Measurements from ENCODE around the gene DUSP28. TPM values are rescaled to one million over a fixed set of nuclear protein-coding genes. Genes with fewer than 3 reads are reported as not detected.
"Not testable (repeated sequence)": the region's sequence is repeated elsewhere in the genome, so short reads cannot be mapped to it uniquely, and the experiment has no call there.

Gene DUSP28
- total RNA-seq, 2 experiments from 2014 or later, result 10.0 to 10.1 TPM

GRCh38 chr2:240558236-240558761 lies 1.9 kb upstream of the DUSP28 start:
- peaks cover 53% of the 10 kb centered on the region for H3K4me1 Mint-ChIP-seq
- no peaks in the 10 kb centered on the region for H3K9me3 Mint-ChIP-seq (ENCODE audit: low read depth)
- DNase-seq (no peak), ATAC-seq (no peak)
- CTCF ChIA-PET, result interaction anchor here (0.8 to 2.0 kb wide), 4 partner anchors 9 to 185 kb away, joined by 3 to 13 read pairs (median 4); partner anchors contain the start of gene CAPN10
- H3K36me3 Mint-ChIP-seq, result peaks cover 29% of the 10 kb centered on the region
- H3K27ac Mint-ChIP-seq, result peak overlapping the region; percentile 57
- no peaks in the 10 kb centered on the region for H3K27me3 Mint-ChIP-seq
- peak overlapping the region; percentile 71 for H3K4me3 Mint-ChIP-seq

GRCh38 chr2:240559286-240559685 lies 871 bp upstream of the DUSP28 start:
- Mint-ChIP-seq H3K9me3 (ENCODE audit: low read depth) (no peaks in the 10 kb centered on the region), H3K4me3 (peak overlapping the region; percentile 71), H3K27ac (peak overlapping the region; percentile 57), H3K36me3 (peaks cover 36% of the 10 kb centered on the region), H3K4me1 (peaks cover 63% of the 10 kb centered on the region), H3K27me3 (no peaks in the 10 kb centered on the region)
- peak; percentile 41 for DNase-seq
- CTCF ChIA-PET, result interaction anchor here (1.7 kb wide), 1 partner anchor 45 kb away, joined by 6 read pairs; no protein-coding TSS in a partner anchor
- no peak for ATAC-seq

GRCh38 chr2:240560480-240561324 lies 545 bp downstream of the DUSP28 start:
- Mint-ChIP-seq H3K4me1 (peaks cover 77% of the 10 kb centered on the region), H3K27me3 (no peaks in the 10 kb centered on the region), H3K4me3 (peak overlapping the region; percentile 85), H3K9me3 (ENCODE audit: low read depth) (no peaks in the 10 kb centered on the region), H3K36me3 (peaks cover 45% of the 10 kb centered on the region), H3K27ac (peak overlapping the region; percentile 82)
- CTCF ChIA-PET, result interaction anchor here (1.0 to 2.8 kb wide), 8 partner anchors 11 to 144 kb away, joined by 3 to 18 read pairs (median 6); partner anchors contain the start of gene CAPN10
- peak; percentile 100 for DNase-seq
- ATAC-seq, result peak; percentile 63

- Mint-ChIP-seq H3K4me1 (peaks cover 79% of the 10 kb centered on the region), H3K9me3 (ENCODE audit: low read depth) (no peaks in the 10 kb centered on the region), H3K27me3 (no peaks in the 10 kb centered on the region), H3K36me3 (peaks cover 45% of the 10 kb centered on the region), H3K4me3 (peak overlapping the region; percentile 85), H3K27ac (peak overlapping the region; percentile 80)
- ATAC-seq, result peak; percentile 1
- peak; percentile 57 for DNase-seq
- CTCF ChIA-PET, result interaction anchor here (1.0 to 2.8 kb wide), 8 partner anchors 10 to 143 kb away, joined by 3 to 18 read pairs (median 6); partner anchors contain the start of gene CAPN10
Observed at GRCh38 chr2:240561325-240561971, 1.3 kb downstream of the DUSP28 start.

GRCh38 chr2:240563231-240563630 lies 3.1 kb downstream of the DUSP28 start:
- CTCF ChIA-PET, result interaction anchor here (4.8 to 8.2 kb wide), 2 partner anchors 16 to 24 kb away, joined by 82 to 99 read pairs; partner anchors contain the start of gene CAPN10
- H3K9me3 Mint-ChIP-seq (ENCODE audit: low read depth); H3K27ac Mint-ChIP-seq; H3K27me3 Mint-ChIP-seq; ATAC-seq: not testable (repeated sequence)
- Mint-ChIP-seq H3K4me1 (peaks cover 74% of the 10 kb centered on the region), H3K36me3 (peaks cover 43% of the 10 kb centered on the region), H3K4me3 (peak overlapping the region; percentile 27)
- DNase-seq, result peak; percentile 38

GRCh38 chr2:240563951-240564560 lies 3.9 kb downstream of the DUSP28 start:
- ATAC-seq (no peak), DNase-seq (peak; percentile 40)
- H3K4me1 Mint-ChIP-seq, result peaks cover 66% of the 10 kb centered on the region
- no peaks in the 10 kb centered on the region for H3K27me3 Mint-ChIP-seq
- peak overlapping the region; percentile 97 for H3K27ac Mint-ChIP-seq
- no peaks in the 10 kb centered on the region for H3K9me3 Mint-ChIP-seq (ENCODE audit: low read depth)
- peaks cover 40% of the 10 kb centered on the region for H3K36me3 Mint-ChIP-seq
- CTCF ChIA-PET, result interaction anchor here (0.7 to 8.2 kb wide), 5 partner anchors 16 to 63 kb away, joined by 3 to 99 read pairs (median 37); partner anchors contain the start of gene CAPN10
- H3K4me3 Mint-ChIP-seq, result peak overlapping the region; percentile 91

GRCh38 chr2:240564561-240565332 lies 4.6 kb downstream of the DUSP28 start:
- Mint-ChIP-seq H3K9me3 (ENCODE audit: low read depth) (no peaks in the 10 kb centered on the region), H3K27me3 (no peaks in the 10 kb centered on the region), H3K4me3 (peak overlapping the region; percentile 91), H3K4me1 (peaks cover 65% of the 10 kb centered on the region), H3K36me3 (peaks cover 37% of the 10 kb centered on the region), H3K27ac (peak overlapping the region; percentile 97)
- DNase-seq (peak; percentile 76), ATAC-seq (no peak)
- CTCF ChIA-PET, result interaction anchor here (0.7 to 8.2 kb wide), 11 partner anchors 8 to 268 kb away, joined by 3 to 99 read pairs (median 25); partner anchors contain the start of genes CAPN10 and GPR35

- peak; percentile 46 for ATAC-seq
- Mint-ChIP-seq H3K36me3 (peaks cover 37% of the 10 kb centered on the region), H3K4me3 (peak overlapping the region; percentile 91), H3K9me3 (ENCODE audit: low read depth) (no peaks in the 10 kb centered on the region), H3K4me1 (peaks cover 71% of the 10 kb centered on the region), H3K27me3 (no peaks in the 10 kb centered on the region), H3K27ac (peak overlapping the region; percentile 97)
- CTCF ChIA-PET, result interaction anchor here (0.6 to 8.2 kb wide), 17 partner anchors 9 to 273 kb away, joined by 3 to 99 read pairs (median 9); partner anchors contain the start of genes CAPN10 and GPR35
- peak; percentile 98 for DNase-seq
Observed at GRCh38 chr2:240565333-240566202, 5.4 kb downstream of the DUSP28 start.

- Mint-ChIP-seq H3K9me3 (ENCODE audit: low read depth) (no peaks in the 10 kb centered on the region), H3K4me1 (peaks cover 76% of the 10 kb centered on the region), H3K4me3 (peak overlapping the region; percentile 91), H3K27ac (peak overlapping the region; percentile 97), H3K36me3 (peaks cover 38% of the 10 kb centered on the region), H3K27me3 (no peaks in the 10 kb centered on the region)
- CTCF ChIA-PET, result interaction anchor here (0.7 to 8.2 kb wide), 17 partner anchors 8 to 272 kb away, joined by 3 to 99 read pairs (median 9); partner anchors contain the start of genes CAPN10 and GPR35
- DNase-seq, result peak; percentile 98
- ATAC-seq, result peak; percentile 69
Observed at GRCh38 chr2:240566203-240567136, 6.3 kb downstream of the DUSP28 start.

GRCh38 chr2:240567137-240567871 lies 7.1 kb downstream of the DUSP28 start:
- Mint-ChIP-seq H3K4me1 (peaks cover 69% of the 10 kb centered on the region), H3K36me3 (peaks cover 33% of the 10 kb centered on the region)

More at GRCh38 chr2:240567137-240567871, 7.1 kb downstream of the DUSP28 start:
- DNase-seq (peak; percentile 63), ATAC-seq (no peak)
- Mint-ChIP-seq H3K27me3 (no peaks in the 10 kb centered on the region), H3K4me3 (peak overlapping the region; percentile 91), H3K27ac (peak overlapping the region; percentile 87), H3K9me3 (ENCODE audit: low read depth) (no peaks in the 10 kb centered on the region)
- CTCF ChIA-PET, result interaction anchor here (1.3 to 8.2 kb wide), 13 partner anchors 9 to 272 kb away, joined by 3 to 99 read pairs (median 12); partner anchors contain the start of genes CAPN10 and GPR35
